ENCODE measurements around the gene CDCA5.

CDCA5 gene

GRCh38 chr11:65107751-65108468, 24.1 kb upstream of the CDCA5 start:
- no peak for DNase-seq (ENCODE audit: extremely low read depth in 1 of 2, low read depth in 1 of 2)

DNA sequence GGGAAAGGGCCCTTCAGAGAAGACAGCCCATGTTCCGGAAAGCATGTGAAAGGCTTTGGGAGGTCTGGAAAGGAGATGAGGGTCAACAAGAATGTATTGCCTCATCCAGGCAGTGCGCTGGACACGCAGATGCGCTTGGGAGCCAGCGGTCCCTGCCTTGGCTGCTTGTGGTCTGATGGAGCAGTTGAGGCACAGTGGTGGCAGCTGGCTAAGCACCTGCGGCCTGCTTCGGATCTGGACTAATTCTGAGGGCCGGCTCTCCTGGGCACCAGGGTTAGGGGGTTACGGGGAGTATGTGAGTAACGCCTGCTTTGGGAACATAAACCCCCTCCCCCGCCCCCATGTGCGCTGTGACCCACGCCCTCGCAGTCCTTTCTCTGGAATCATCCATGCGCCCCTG, 23.2 kb upstream of the CDCA5 start:
- DNase-seq (ENCODE audit: extremely low read depth in 1 of 2, low read depth in 1 of 2): no peak

DNA sequence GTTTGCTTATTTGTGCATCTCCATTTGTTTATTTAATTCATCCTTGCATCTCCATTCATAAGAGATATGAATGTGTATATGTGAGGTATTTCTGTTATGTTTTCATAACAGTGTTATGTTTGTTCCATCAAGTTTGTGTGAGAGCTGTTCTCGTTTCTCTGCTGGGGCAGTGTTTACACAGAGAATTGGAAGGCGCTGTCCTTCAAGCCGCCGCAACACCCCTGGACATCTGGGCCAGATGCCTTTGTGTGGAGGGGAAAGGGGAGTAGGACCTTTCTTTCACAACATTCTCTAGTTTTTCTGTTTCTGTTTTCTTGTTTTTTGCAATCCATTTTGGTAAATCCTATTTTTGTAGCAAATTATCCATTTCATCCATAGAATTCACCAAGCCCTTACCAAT, 20.8 kb upstream of the CDCA5 start:
- no peak for DNase-seq (ENCODE audit: extremely low read depth in 1 of 2, low read depth in 1 of 2)

GRCh38 chr11:65103476-65103875, 19.6 kb upstream of the CDCA5 start:
- DNase-seq (ENCODE audit: extremely low read depth in 1 of 2, low read depth in 1 of 2): no peak

GRCh38 chr11:65102142-65103095, 18.6 kb upstream of the CDCA5 start:
- DNase-seq (ENCODE audit: extremely low read depth in 1 of 2, low read depth in 1 of 2): no peak

DNA sequence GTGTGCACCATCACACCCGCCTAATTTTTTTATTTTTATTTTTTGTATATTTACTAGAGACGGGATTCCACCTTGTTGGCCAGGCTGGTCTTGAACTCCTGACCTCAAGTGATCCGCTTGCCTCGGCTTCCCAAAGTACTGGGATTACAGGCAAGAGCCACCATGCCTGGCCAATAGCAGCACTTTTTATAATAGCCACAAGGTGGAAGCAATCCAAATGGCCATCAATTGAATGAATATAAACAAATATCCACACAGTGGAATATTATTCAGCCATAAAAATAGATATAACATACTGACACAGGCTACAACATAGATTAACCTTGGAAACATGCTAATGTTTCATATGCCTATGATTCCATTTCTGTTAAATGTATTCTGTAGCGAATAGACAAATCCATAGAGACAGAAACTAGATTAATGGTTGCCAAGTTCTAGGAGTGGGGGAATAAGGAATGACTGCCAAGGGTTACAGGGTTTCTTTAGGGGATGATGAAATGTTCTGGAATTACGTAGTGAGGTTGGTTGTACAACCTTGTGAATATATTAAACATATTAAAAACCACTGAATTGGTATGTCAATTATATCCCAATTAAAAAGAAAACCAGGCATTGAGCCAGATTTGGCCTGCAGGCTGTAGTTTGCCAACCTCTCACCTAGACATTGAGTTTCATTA, 17.0 kb upstream of the CDCA5 start:
- no peak for DNase-seq (ENCODE audit: extremely low read depth in 1 of 2, low read depth in 1 of 2)

- no peak for DNase-seq (ENCODE audit: extremely low read depth in 1 of 2, low read depth in 1 of 2)
Measured at GRCh38 chr11:65096926-65097325, 13.1 kb upstream of the CDCA5 start.

DNA sequence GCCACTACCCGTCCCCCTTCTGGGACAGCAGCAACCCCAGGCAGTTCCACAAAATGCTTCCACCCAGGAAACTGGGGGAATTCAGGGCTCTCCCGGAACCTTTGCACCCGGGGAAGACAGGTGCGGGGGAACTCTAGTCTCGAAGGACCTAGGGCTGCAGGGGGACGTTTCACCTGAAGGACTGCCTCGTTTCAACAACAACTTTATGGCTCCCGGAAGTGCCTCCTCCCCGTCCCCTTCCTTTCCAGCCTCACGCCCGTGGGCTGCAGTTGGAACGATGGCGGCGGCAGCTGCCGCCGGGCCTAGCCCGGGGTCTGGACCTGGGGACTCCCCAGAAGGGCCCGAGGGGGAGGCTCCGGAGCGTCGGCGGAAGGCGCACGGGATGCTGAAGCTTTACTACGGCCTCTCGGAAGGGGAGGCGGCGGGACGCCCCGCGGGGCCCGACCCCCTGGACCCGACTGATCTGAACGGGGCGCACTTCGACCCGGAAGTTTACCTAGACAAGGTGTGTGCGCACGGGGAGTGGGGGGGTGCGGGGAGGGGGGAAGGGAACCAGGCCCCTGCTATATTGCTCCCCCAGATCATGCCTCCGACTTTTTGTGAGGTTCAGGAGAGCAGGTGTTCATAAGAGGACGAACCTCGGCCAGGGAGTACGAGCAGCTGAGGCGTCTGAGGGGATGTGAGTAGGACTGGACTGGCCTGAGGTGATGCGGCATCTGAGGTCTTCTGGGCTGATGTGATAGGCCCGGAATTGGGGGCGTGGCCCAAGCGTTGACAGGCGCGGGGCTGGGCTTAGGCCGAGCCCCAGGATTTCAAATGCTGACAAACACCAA, 12.3 kb upstream of the CDCA5 start, which contains the start of gene VPS51:
TSS of gene VPS51 (plus strand) at position 241 of the 833 bp plus-strand sequence. CDS start at position 278, 37 bp downstream.
- DNase-seq (ENCODE audit: extremely low read depth in 1 of 2, low read depth in 1 of 2): peak; percentile 63 to 66

DNA sequence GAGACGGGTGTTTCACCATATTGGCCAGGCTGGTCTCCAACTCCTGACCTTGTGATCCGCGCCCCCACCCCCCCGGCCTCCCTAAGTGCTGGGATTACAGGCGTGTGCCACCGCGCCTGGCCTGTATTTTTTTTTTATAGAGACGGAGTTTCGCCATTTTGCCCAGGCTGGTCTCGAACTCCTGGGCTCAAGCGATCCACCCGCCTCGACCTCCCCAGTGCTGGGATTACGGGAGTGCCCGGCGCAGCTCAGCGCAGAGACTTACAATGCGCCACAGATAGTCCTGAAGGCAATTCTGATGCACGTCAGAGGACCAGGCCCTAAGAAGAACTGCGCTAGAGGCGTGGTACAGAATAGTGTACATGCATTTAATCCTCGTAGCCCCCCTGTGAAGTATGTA, 11.6 kb upstream of the CDCA5 start:
- no peak for DNase-seq (ENCODE audit: extremely low read depth in 1 of 2, low read depth in 1 of 2)

GRCh38 chr11:65090628-65091027, 6.8 kb upstream of the CDCA5 start:
- DNase-seq (ENCODE audit: extremely low read depth in 1 of 2, low read depth in 1 of 2): no peak

DNA sequence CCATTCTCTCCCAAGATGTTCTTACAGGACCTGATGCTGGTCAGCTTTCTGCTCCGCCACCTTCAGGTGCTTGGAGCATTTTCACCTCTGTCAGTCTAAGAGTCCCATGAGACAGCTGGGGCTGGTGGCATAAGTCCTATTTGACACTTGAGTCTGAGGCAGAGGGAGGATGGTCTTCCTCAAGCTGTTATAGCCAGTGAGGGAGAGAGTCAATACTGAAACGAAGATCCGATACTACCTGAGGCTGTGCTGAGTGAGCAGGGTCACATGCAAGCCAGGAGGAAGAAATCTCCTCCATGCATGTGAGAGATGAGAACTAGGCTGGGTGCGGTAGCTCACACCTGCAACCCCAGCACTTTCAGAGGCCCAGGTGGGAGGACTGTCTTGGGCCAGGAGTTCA, 5.8 kb upstream of the CDCA5 start:
- no peak for DNase-seq (ENCODE audit: extremely low read depth in 1 of 2, low read depth in 1 of 2)

DNA sequence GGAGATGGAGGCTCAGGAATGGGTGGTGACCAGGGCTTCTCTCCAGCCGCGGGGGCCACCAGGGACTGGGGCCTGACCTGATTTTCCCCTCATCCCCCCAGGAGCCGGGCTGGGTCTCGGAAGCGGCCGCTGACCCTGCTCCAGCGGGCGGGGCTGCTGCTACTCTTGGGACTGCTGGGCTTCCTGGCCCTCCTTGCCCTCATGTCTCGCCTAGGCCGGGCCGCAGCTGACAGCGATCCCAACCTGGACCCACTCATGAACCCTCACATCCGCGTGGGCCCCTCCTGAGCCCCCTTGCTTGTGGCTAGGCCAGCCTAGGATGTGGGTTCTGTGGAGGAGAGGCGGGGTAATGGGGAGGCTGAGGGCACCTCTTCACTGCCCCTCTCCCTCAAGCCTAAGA, 4.0 kb upstream of the CDCA5 start:
- DNase-seq (ENCODE audit: extremely low read depth in 1 of 2, low read depth in 1 of 2): no peak

GRCh38 chr11:65087216-65087615, 3.4 kb upstream of the CDCA5 start:
- no peak for DNase-seq (ENCODE audit: extremely low read depth in 1 of 2, low read depth in 1 of 2)

- DNase-seq (ENCODE audit: extremely low read depth in 1 of 2, low read depth in 1 of 2): no peak
Measured at GRCh38 chr11:65086809-65087208, 3.0 kb upstream of the CDCA5 start.

DNA sequence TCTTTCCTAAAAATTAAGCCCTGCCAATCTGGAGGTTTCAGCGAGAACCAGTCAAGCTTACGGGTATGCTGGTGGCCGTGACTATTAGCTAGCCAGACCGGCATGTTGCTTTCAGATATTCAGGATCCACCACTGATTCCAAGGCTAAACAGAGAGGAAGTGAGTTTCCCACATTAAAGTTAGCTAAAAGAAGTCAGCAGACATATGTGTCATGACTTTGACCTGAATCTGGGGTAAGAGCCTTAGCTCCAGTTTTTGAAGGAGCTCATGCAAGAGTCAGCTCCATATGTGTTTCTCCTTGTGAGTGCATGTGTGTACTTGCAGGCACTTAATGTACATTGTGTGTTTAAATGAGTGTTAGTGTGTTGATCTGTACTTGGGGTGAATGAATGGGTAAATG, 1.6 kb upstream of the CDCA5 start:
- DNase-seq (ENCODE audit: extremely low read depth in 1 of 2, low read depth in 1 of 2): no peak

- no peak for DNase-seq (ENCODE audit: extremely low read depth in 1 of 2, low read depth in 1 of 2)
Measured at GRCh38 chr11:65084598-65085375, 947 bp upstream of the CDCA5 start.

- DNase-seq (ENCODE audit: extremely low read depth in 1 of 2, low read depth in 1 of 2): no peak
Measured at GRCh38 chr11:65083134-65083833, 556 bp downstream of the CDCA5 start.

- no peak for DNase-seq (ENCODE audit: extremely low read depth in 1 of 2, low read depth in 1 of 2)
Measured at GRCh38 chr11:65078786-65079342, 5.0 kb downstream of the CDCA5 start.

GRCh38 chr11:65078151-65078550, 5.7 kb downstream of the CDCA5 start:
- DNase-seq (ENCODE audit: extremely low read depth in 1 of 2, low read depth in 1 of 2): peak; percentile 37 to 57

Data from activated CD8-positive, alpha-beta memory T cell treated with anti-CD3 and anti-CD28 coated beads for 1 hour (primary cell).